Spleen (tissue), 11 donors: ENCODE results near the gene BRF1. TPM values are rescaled to one million over a fixed set of nuclear protein-coding genes. Genes with fewer than 3 reads are reported as not detected.
A peak's percentile ranks its signal among the peaks of the same experiment; 100 is the strongest.

Experiments used
- DNase-seq: peaks from one replicate; pipeline ENCODE4 v3.0.0-alpha.2; 2020
- H3K27ac ChIP-seq, 8 donors: fragments of 200-600 bp; sonication (generic) in 7 of 8; 1 replicate in 4 of 8; 2 replicates in 4 of 8; pipeline versions ENCODE4 v1.5.0 to v1.8.0; 2016 to 2021; ENCODE audit warnings: inconsistent platforms in 4 of 8, mild to moderate bottlenecking in 4 of 8, moderate library complexity in 1 of 8
- H3K27me3 ChIP-seq, 7 donors: fragments of 200-600 bp; sonication (generic) in 6 of 7; replicated peaks in 1 of 7; 1 replicate in 4 of 7; 2 replicates in 3 of 7; pipeline versions ENCODE4 v1.5.0 to v1.8.0; 2016 to 2021; ENCODE audit warnings: inconsistent platforms in 3 of 7, mild to moderate bottlenecking in 1 of 7
- H3K36me3 ChIP-seq, 6 donors: fragments of 200-600 bp; sonication (generic) in 5 of 6; 1 replicate in 4 of 6; 2 replicates in 2 of 6; pipeline versions ENCODE4 v1.5.0 to v1.8.0; 2016 to 2021; ENCODE audit warnings: inconsistent platforms in 2 of 6
- H3K4me1 ChIP-seq, 6 donors: fragments of 200-600 bp; sonication (generic) in 5 of 6; 1 replicate in 3 of 6; 2 replicates in 3 of 6; pipeline versions ENCODE4 v1.5.0 to v1.8.0; 2016 to 2021; ENCODE audit warnings: inconsistent platforms in 3 of 6
- H3K4me3 ChIP-seq, 8 donors: fragments of 200-600 bp; sonication (generic) in 7 of 8; 1 replicate in 4 of 8; 2 replicates in 4 of 8; pipeline versions ENCODE4 v1.5.0 to v1.8.0; 2016 to 2021; ENCODE audit warnings: inconsistent platforms in 4 of 8, mild to moderate bottlenecking in 4 of 8, moderate library complexity in 2 of 8
- H3K9me3 ChIP-seq, 8 donors: fragments of 200-600 bp; sonication (generic) in 7 of 8; 1 replicate in 4 of 8; 2 replicates in 4 of 8; pipeline versions ENCODE4 v1.5.0 to v1.8.0; 2016 to 2021; ENCODE audit warnings: inconsistent platforms in 4 of 8
- POLR2A ChIP-seq, 3 donors: fragments of 450-650 bp; IDR thresholded peaks; one replicate each; pipeline ENCODE4 v1.5.1; 2017; ENCODE audit warnings: antibody characterized with exemption in 3 of 3, mild to moderate bottlenecking in 1 of 3
- POLR2AphosphoS5 ChIP-seq, 3 donors: sonication (generic); formaldehyde crosslinking; IDR thresholded peaks; one replicate each; pipeline ENCODE4 v1.5.1; 2017; ENCODE audit warnings: antibody characterized with exemption in 3 of 3
- WGBS, 5 donors: extraction: QIAGEN DNeasy Blood & Tissue Kit in 3 of 5; methylation state at CpG; one replicate each; pipeline versions ENCODE4 v1.1.5 to v1.1.7; 2013 to 2018; 5-methylcytosine and 5-hydroxymethylcytosine counted together
- intact Hi-C: fragments of 100-400 bp; cut with DNase I; formaldehyde crosslinking; loops from one replicate; pipeline ENCODE4 v1.15.0; 2023; ENCODE audit warnings: low total_unique reads
- polyA plus RNA-seq, 3 donors: library from polyadenylated mRNA; stranded (reverse); fragments of 200-250 nt; gene quantifications; one replicate each; pipeline ENCODE4 v1.2.1, GENCODE V29; 2013
- total RNA-seq, 7 donors: library from RNA; depleted of rRNA in 3 of 7; stranded (reverse); fragments of >200 nt in 3 of 7; fragmentation: NEBNext Ultra II Directional in 4 of 7; extraction: Animal tissue kit (Norgen Biotek cat#: 25700) in 4 of 7; gene quantifications; one replicate each; pipeline versions ENCODE4 v1.1.0 to v1.2.1, GENCODE V29; 2016 to 2021
- TF ChIP-seq, protein P1 (sequence below), 11 experiments: fragments of 200-600 bp in 7 of 11; fragments of 450-650 bp in 4 of 11; sonication (generic) in 4 of 11; IDR thresholded peaks in 8 of 11; conservative IDR thresholded peaks in 3 of 11; 1 replicate in 7 of 11; 2 replicates in 4 of 11; pipeline versions ENCODE4 v1.4.0 to v1.8.0; 2016 to 2021; ENCODE audit warnings: antibody characterized with exemption in 11 of 11, inconsistent platforms in 4 of 11, mild to moderate bottlenecking in 1 of 11
- donor health status: healthy with polysubstance abuse.
- donor health status: DM: no; HTN: no; CAD: no; lungs with moderate emphysema.
- donor health status: DM: no; HTN: no; CAD: no.
- donor health status: Bipolar disorder and iron deficiency.
- donor health status: healthy.
- donor health status: DM: no; HTN: no; CAD: no.
- donor health status: DM: yes; HTN: yes; CAD: no.

The BRF1 gene
- total and polyA plus RNA-seq, 10 donors = 16.2 to 71.2 (median 49.8) TPM

- TF ChIP-seq POLR2A (IDR thresholded peaks at IDR 0.05) (no peak), POLR2AphosphoS5 (IDR thresholded peaks at IDR 0.05) (no peak)
- TF ChIP-seq, protein P1, sequence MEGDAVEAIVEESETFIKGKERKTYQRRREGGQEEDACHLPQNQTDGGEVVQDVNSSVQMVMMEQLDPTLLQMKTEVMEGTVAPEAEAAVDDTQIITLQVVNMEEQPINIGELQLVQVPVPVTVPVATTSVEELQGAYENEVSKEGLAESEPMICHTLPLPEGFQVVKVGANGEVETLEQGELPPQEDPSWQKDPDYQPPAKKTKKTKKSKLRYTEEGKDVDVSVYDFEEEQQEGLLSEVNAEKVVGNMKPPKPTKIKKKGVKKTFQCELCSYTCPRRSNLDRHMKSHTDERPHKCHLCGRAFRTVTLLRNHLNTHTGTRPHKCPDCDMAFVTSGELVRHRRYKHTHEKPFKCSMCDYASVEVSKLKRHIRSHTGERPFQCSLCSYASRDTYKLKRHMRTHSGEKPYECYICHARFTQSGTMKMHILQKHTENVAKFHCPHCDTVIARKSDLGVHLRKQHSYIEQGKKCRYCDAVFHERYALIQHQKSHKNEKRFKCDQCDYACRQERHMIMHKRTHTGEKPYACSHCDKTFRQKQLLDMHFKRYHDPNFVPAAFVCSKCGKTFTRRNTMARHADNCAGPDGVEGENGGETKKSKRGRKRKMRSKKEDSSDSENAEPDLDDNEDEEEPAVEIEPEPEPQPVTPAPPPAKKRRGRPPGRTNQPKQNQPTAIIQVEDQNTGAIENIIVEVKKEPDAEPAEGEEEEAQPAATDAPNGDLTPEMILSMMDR (IDR thresholded peaks at IDR 0.05 in 8 of 11, conservative IDR thresholded peaks at IDR 0.05 in 3 of 11) = no peak
- peaks cover 13 to 88% (median 72%) of the 10 kb centered on the region in 6 donors for H3K4me1 ChIP-seq
- H3K9me3 ChIP-seq = no peaks in the 10 kb centered on the region
- 78 to 91% (median 79%) methylated on average over 16 to 27 of the region's 27 CpGs for WGBS, 5 donors
- H3K4me3 ChIP-seq = no peak overlapping the region
- intact Hi-C loops = no loop called here
- no peak for DNase-seq
- no peaks in the 10 kb centered on the region for H3K27me3 ChIP-seq
- peaks cover 0 to 5% (median 0%) of the 10 kb centered on the region in 6 donors for H3K36me3 ChIP-seq
- H3K27ac ChIP-seq = peak overlapping the region in 4 of 8 donors; percentile 33 to 83 (median 80)
Measured at GRCh38 chr14:105325716-105326567, 25.1 kb upstream of the BRF1 start.

DNA sequence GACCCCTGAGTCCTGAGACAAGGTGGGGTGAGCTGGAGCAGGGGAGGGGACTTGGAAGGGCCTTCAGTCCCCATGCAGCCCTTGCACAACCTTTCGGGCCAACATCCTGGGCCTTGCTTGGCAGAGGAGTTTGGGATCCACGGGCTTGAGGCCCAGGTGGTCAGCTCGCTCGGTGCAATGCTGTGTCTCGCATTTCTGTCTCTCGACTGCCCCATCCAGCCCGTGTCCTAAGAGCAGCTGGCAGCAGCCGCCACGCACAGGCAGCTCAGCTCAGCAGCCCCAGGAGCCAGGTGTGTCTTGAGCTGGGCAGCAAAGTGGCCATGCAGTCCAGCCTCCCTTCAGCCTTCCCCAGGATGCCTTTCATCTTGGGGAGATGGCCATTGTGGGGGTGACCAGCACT, 24.5 kb upstream of the BRF1 start:
- H3K4me1 ChIP-seq = peaks cover 7 to 81% (median 66%) of the 10 kb centered on the region in 6 donors
- WGBS, 5 donors = 83 to 99% (median 92%) methylated on average over 9 of the region's 9 CpGs
- no peak overlapping the region for H3K4me3 ChIP-seq
- no peak overlapping the region for H3K27ac ChIP-seq
- TF ChIP-seq, protein P1 (IDR thresholded peaks at IDR 0.05 in 8 of 11, conservative IDR thresholded peaks at IDR 0.05 in 3 of 11) = no peak
- no peak for TF ChIP-seq POLR2A (IDR thresholded peaks at IDR 0.05)
- H3K36me3 ChIP-seq = peaks cover 0 to 5% (median 0%) of the 10 kb centered on the region in 6 donors
- H3K27me3 ChIP-seq = no peaks in the 10 kb centered on the region
- H3K9me3 ChIP-seq = no peaks in the 10 kb centered on the region
- no peak for DNase-seq
- intact Hi-C loops = no loop called here

DNA sequence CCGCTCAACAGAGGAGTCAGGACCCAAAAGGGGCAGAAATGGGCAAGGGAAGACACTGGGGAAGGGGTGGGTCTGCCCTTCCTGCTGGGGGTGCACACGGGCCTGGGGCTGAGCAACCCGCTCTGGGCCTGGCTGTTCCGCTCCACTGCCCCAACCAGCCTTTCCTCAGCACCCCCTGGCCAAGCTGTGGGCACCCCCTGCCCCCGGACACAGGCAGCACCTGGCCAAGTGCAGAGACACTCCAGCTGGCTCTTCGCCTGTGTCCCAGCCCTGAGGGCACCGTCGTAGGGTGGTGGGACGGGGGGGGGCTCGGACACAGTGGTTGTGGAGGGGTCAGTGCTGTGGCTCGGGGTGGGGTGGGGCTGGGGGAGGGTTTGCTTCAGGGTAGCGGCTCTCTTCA, 24.1 kb upstream of the BRF1 start:
- Histone ChIP-seq H3K9me3 (no peaks in the 10 kb centered on the region), H3K27ac (no peak overlapping the region), H3K4me3 (no peak overlapping the region), H3K27me3 (no peaks in the 10 kb centered on the region), H3K36me3 (peaks cover 0 to 5% (median 0%) of the 10 kb centered on the region in 6 donors), H3K4me1 (peaks cover 6 to 77% (median 63%) of the 10 kb centered on the region in 6 donors)
- no peak for DNase-seq
- intact Hi-C loops = no loop called here
- WGBS, 5 donors = 77 to 89% (median 85%) methylated on average over 6 to 12 of the region's 12 CpGs
- TF ChIP-seq POLR2A (IDR thresholded peaks at IDR 0.05) = no peak
- TF ChIP-seq, protein P1 (IDR thresholded peaks at IDR 0.05 in 8 of 11, conservative IDR thresholded peaks at IDR 0.05 in 3 of 11) = no peak
- TF ChIP-seq POLR2AphosphoS5 (IDR thresholded peaks at IDR 0.05) = no peak

GRCh38 chr14:105324080-105324778, 23.4 kb upstream of the BRF1 start:
- Histone ChIP-seq H3K9me3 (no peaks in the 10 kb centered on the region), H3K4me3 (no peak overlapping the region), H3K36me3 (peaks cover 0 to 5% (median 0%) of the 10 kb centered on the region in 6 donors), H3K27me3 (no peaks in the 10 kb centered on the region), H3K4me1 (peaks cover 6 to 71% (median 57%) of the 10 kb centered on the region in 6 donors), H3K27ac (no peak overlapping the region)
- 85 to 95% (median 91%) methylated on average over 26 to 30 of the region's 30 CpGs for WGBS, 5 donors
- intact Hi-C loops = no loop called here
- TF ChIP-seq, protein P1 (IDR thresholded peaks at IDR 0.05 in 8 of 11, conservative IDR thresholded peaks at IDR 0.05 in 3 of 11) = no peak
- TF ChIP-seq POLR2A (IDR thresholded peaks at IDR 0.05) = no peak
- TF ChIP-seq POLR2AphosphoS5 (IDR thresholded peaks at IDR 0.05) = no peak
- no peak for DNase-seq
